CD4-positive, alpha-beta T cell (primary cell): ENCODE results near the gene MIOX. TPM values are rescaled to one million over a fixed set of nuclear protein-coding genes. Genes with fewer than 3 reads are reported as not detected.

ENCODE experiments used
- ATAC-seq: fragments of 200-7000 bp; cut with Tn5 transposase; one replicate; pipeline ENCODE4 v1.10.0; 2022; ENCODE audit warnings: mild to moderate bottlenecking; ENCODE audit not compliant: poor library complexity
- CTCF ChIA-PET: fragments of 350-600 bp; sonication (Branson Sonifier 250); formaldehyde crosslinking; loops from one replicate; lab custom pipeline; 2021; ENCODE audit warnings: antibody characterized with exemption, inconsistent platforms; lab: Charles Lee
- POLR2A ChIA-PET: fragments of 350-600 bp; sonication (Branson Sonifier 250); formaldehyde crosslinking; loops from one replicate; lab custom pipeline; 2021; ENCODE audit warnings: antibody characterized with exemption, inconsistent platforms; lab: Charles Lee
- DNase-seq, 14 experiments: peaks; one replicate each; pipeline ENCODE4 v3.0.0-alpha.2; 2013 to 2020; ENCODE audit warnings: mixed read lengths in 2 of 14
- H3K27ac ChIP-seq, 2 donors: one replicate each; pipeline versions ENCODE4 v1.5.1 to v1.7.0; 2013; ENCODE audit warnings: low read length in 2 of 2, low read depth in 1 of 2, mild to moderate bottlenecking in 1 of 2
- H3K27me3 ChIP-seq, 2 experiments: 1 replicate in 1 of 2; 2 replicates in 1 of 2; pipeline versions ENCODE4 v1.6.1 to v1.7.0; 2013; ENCODE audit warnings: low read length in 2 of 2, control low read depth in 1 of 2, mild to moderate bottlenecking in 1 of 2, moderate library complexity in 1 of 2; ENCODE audit not compliant: insufficient read depth in 2 of 2, control insufficient read depth in 1 of 2
- H3K36me3 ChIP-seq: one replicate; pipeline ENCODE4 v1.6.1; 2013; ENCODE audit warnings: low read length, control low read depth; ENCODE audit not compliant: insufficient read depth
- H3K4me1 ChIP-seq: one replicate; pipeline ENCODE4 v1.6.1; 2013; ENCODE audit warnings: low read length, control low read depth; ENCODE audit not compliant: insufficient read depth
- H3K4me3 ChIP-seq: one replicate; pipeline ENCODE4 v1.5.1; 2013; ENCODE audit warnings: mild to moderate bottlenecking, low read length, moderate library complexity
- H3K9me3 ChIP-seq, 2 experiments: 1 replicate in 1 of 2; 2 replicates in 1 of 2; pipeline versions ENCODE4 v1.6.1 to v1.7.0; 2013; ENCODE audit warnings: low read length in 2 of 2, mild to moderate bottlenecking in 2 of 2, control low read depth in 1 of 2, moderate library complexity in 1 of 2; ENCODE audit not compliant: control insufficient read depth in 1 of 2, insufficient read depth in 1 of 2
- H3K27ac Mint-ChIP-seq: one replicate; pipeline ENCODE4 v1.8.0; 2020; ENCODE audit warnings: mixed read lengths
- H3K27me3 Mint-ChIP-seq: one replicate; pipeline ENCODE4 v1.8.0; 2021; ENCODE audit warnings: mixed read lengths
- H3K36me3 Mint-ChIP-seq: one replicate; pipeline ENCODE4 v1.8.0; 2021; ENCODE audit warnings: low read depth, mixed read lengths
- H3K4me1 Mint-ChIP-seq: one replicate; pipeline ENCODE4 v1.8.0; 2021; ENCODE audit warnings: low read depth, mixed read lengths
- H3K4me3 Mint-ChIP-seq: one replicate; pipeline ENCODE4 v1.8.0; 2020; ENCODE audit warnings: mild to moderate bottlenecking, mixed read lengths
- H3K9me3 Mint-ChIP-seq: one replicate; pipeline ENCODE4 v1.8.0; 2020; ENCODE audit warnings: mixed read lengths
- CTCF ChIP-seq: fragments of 200-600 bp; IDR thresholded peaks from one replicate; pipeline ENCODE4 v1.8.0; 2022; ENCODE audit warnings: antibody characterized with exemption, mild to moderate bottlenecking
- intact Hi-C, 2 experiments: fragments of 100-400 bp; cut with DNase I in 1 of 2; cut with micrococcal nuclease in 1 of 2; formaldehyde crosslinking; loops; one replicate each; pipeline versions ENCODE4 v1.15.1 to v1.9.0; 2023 to 2025; cut with DNase I, micrococcal nuclease
- total RNA-seq, 174 experiments: library from RNA in 2 of 174; stranded (reverse) in 2 of 174; gene quantifications; one replicate each; pipeline ENCODE4 v1.2.3 and lab custom pipeline; 2021 to 2026

Gene MIOX
- total RNA-seq, 2 experiments from 2014 or later = not detected

GRCh38 chr22:50502628-50503474 is 16.2 kb downstream of the MIOX start:
- Histone ChIP-seq H3K4me3 (no peak overlapping the region), H3K27me3 (no peaks in the 10 kb centered on the region), H3K27ac (no peak overlapping the region), H3K4me1 (peaks cover 32% of the 10 kb centered on the region), H3K9me3 (no peaks in the 10 kb centered on the region), H3K36me3 (peaks cover 37% of the 10 kb centered on the region)
- H3K36me3 Mint-ChIP-seq = peaks cover 11% of the 10 kb centered on the region
- intact Hi-C loops = loop anchor here in 1 of 2 experiments (10.0 kb wide), 1 partner anchor 158 kb away; the partner anchor contains the start of gene PPP6R2
- H3K4me3 Mint-ChIP-seq = no peak overlapping the region
- no peak overlapping the region for H3K27ac Mint-ChIP-seq
- no peaks in the 10 kb centered on the region for H3K9me3 Mint-ChIP-seq
- CTCF ChIA-PET = interaction anchor here (1.3 kb wide), 1 partner anchor 23 kb away, joined by 4 read pairs; the partner anchor contains the start of gene SCO2
- TF ChIP-seq CTCF = no peak
- no peaks in the 10 kb centered on the region for H3K27me3 Mint-ChIP-seq
- ATAC-seq (no peak), DNase-seq (peak in 1 of 14 experiments; percentile 26)
- H3K4me1 Mint-ChIP-seq = peaks cover 14% of the 10 kb centered on the region
- POLR2A ChIA-PET = interaction anchor here (1.5 kb wide), 1 partner anchor 25 kb away, joined by 4 read pairs; no protein-coding TSS in a partner anchor

- DNase-seq = peak in 3 of 14 experiments; percentile 25 to 51 (median 27)
- no peak overlapping the region for H3K4me3 Mint-ChIP-seq
- peaks cover 31% of the 10 kb centered on the region for H3K4me1 ChIP-seq
- peaks cover 37% of the 10 kb centered on the region for H3K36me3 ChIP-seq
- H3K9me3 Mint-ChIP-seq = no peaks in the 10 kb centered on the region
- H3K4me1 Mint-ChIP-seq = peaks cover 11% of the 10 kb centered on the region
- H3K9me3 ChIP-seq = no peaks in the 10 kb centered on the region
- H3K27me3 ChIP-seq = no peaks in the 10 kb centered on the region
- H3K36me3 Mint-ChIP-seq = peaks cover 15% of the 10 kb centered on the region
- ATAC-seq = no peak
- intact Hi-C loops = loop anchor here in 1 of 2 experiments (10.0 kb wide), 1 partner anchor 159 kb away; the partner anchor contains the start of gene PPP6R2
- CTCF ChIA-PET = interaction anchor here (1.3 kb wide), 1 partner anchor 22 kb away, joined by 4 read pairs; the partner anchor contains the start of gene SCO2
- no peak overlapping the region for H3K4me3 ChIP-seq
- POLR2A ChIA-PET = interaction anchor here (1.5 kb wide), 1 partner anchor 24 kb away, joined by 4 read pairs; no protein-coding TSS in a partner anchor
- no peak overlapping the region for H3K27ac ChIP-seq
- H3K27ac Mint-ChIP-seq = no peak overlapping the region
- TF ChIP-seq CTCF = no peak
- H3K27me3 Mint-ChIP-seq = no peaks in the 10 kb centered on the region
These were observed 17.0 kb downstream of the MIOX start for GRCh38 chr22:50503475-50504145.
